Regular cardiac myocyte (primary cell): ENCODE data around the gene WNT3A. TPM values are rescaled to one million over a fixed set of nuclear protein-coding genes. Genes with fewer than 3 reads are reported as not detected.

Source experiments
- total RNA-seq: library from RNA; depleted of rRNA; stranded (reverse); fragments of >200 nt; gene quantifications from 2 replicates; pipeline ENCODE4 v1.2.3, GENCODE V29; 2014

The WNT3A gene
- not detected in 2 replicates for total RNA-seq

GRCh38 chr1:228006786-228007048 is at the start of gene WNT3A:
WNT3A (plus strand) TSS chr1:228006998; CDS start chr1:228007129, 131 bp downstream.

GRCh38 chr1:228082214-228082917 is 75.6 kb downstream of the WNT3A start, which contains the start of gene ARF1:
ARF1 (plus strand) TSS chr1:228082708; CDS start chr1:228097115, 14,407 bp downstream.

GRCh38 chr1:228102791-228103620 is 96.2 kb downstream of the WNT3A start, which contains the start of gene C1orf35:
C1orf35 (minus strand) TSS chr1:228103325; CDS start chr1:228103227, 98 bp downstream.

GRCh38 chr1:228109073-228109961 is 102.5 kb downstream of the WNT3A start, which contains the start of gene MRPL55:
MRPL55 (minus strand) TSS chr1:228109299; CDS start chr1:228108260, 1,039 bp downstream.

Other genes with a start within 250 kb of the WNT3A start
- not detected in 2 replicates for gene PRSS38, start 191.3 kb upstream of the WNT3A start, total RNA-seq
- 0.28 and 0.38 TPM in 2 replicates for gene WNT9A, start 59.1 kb upstream of the WNT3A start, total RNA-seq
- 225 and 647 TPM in 2 replicates for gene ARF1, start 75.7 kb downstream of the WNT3A start, total RNA-seq
- gene C1orf35, start 96.3 kb downstream of the WNT3A start, total RNA-seq, result 7.0 and 13.4 TPM in 2 replicates
- 69.1 and 72.9 TPM in 2 replicates for gene MRPL55, start 102.3 kb downstream of the WNT3A start, total RNA-seq
- gene GUK1, start 133.3 kb downstream of the WNT3A start, total RNA-seq, result 488 and 596 TPM in 2 replicates
- 2.7 and 3.1 TPM in 2 replicates for gene GJC2, start 142.9 kb downstream of the WNT3A start, total RNA-seq
- 2.3 and 4.0 TPM in 2 replicates for gene IBA57, start 158.8 kb downstream of the WNT3A start, total RNA-seq
- 2.9 and 10.1 TPM in 2 replicates for gene OBSCN, start 201.0 kb downstream of the WNT3A start, total RNA-seq